Fibroblast of skin of right quadriceps (primary cell): ENCODE measurements around the gene MTUS2.

ENCODE experiments used
- DNase-seq: peaks from one replicate; pipeline ENCODE4 v3.0.0-alpha.2; 2013

Gene MTUS2

GRCh38 chr13:29493796-29494195 lies 673.7 kb downstream of the MTUS2 start:
- no peak for DNase-seq

GRCh38 chr13:29494520-29494919 lies 674.4 kb downstream of the MTUS2 start:
- DNase-seq = no peak

GRCh38 chr13:29496241-29496712 lies 676.1 kb downstream of the MTUS2 start:
- no peak for DNase-seq

GRCh38 chr13:29497137-29497654 lies 677.1 kb downstream of the MTUS2 start:
- peak; percentile 57 for DNase-seq

DNA sequence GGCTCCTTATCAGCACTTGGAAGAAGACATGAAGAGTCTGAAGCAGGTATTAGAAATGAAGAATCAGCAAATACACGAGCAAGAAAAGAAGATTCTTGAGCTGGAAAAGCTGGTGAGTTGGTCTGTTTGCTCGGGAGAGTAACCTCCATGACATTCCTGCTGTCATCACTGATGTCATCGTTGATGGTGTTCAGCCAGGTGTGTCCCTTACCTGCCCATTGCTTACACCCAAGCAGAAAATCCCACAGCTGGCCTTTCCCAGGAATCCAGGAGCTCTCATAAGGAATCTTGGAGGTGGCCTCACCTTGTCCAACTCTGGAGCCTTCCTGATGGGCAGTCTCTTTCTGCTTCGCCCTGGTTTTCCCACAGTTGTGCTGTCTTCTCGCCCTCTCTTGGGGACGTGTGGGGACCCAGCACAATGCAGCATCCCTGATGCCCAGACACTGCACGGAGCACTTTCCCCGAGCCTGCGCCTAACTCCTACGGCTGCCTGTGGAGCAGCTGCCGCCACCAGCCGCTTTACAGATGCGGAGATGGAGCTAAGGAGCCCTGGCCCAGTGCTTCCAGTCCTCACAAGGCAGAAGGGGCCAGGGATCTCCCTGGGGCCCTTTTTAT lies 678.4 kb downstream of the MTUS2 start:
- no peak for DNase-seq

- no peak for DNase-seq
These were observed 679.5 kb downstream of the MTUS2 start for GRCh38 chr13:29499506-29500165.

- no peak for DNase-seq
These were observed 680.2 kb downstream of the MTUS2 start for GRCh38 chr13:29500386-29500785.

- DNase-seq = no peak
These were observed 681.5 kb downstream of the MTUS2 start for GRCh38 chr13:29501674-29502073.

- DNase-seq = no peak
These were observed 682.4 kb downstream of the MTUS2 start for GRCh38 chr13:29502391-29503008.

- peak; percentile 30 for DNase-seq
These were observed 683.1 kb downstream of the MTUS2 start for GRCh38 chr13:29503041-29503837.

DNA sequence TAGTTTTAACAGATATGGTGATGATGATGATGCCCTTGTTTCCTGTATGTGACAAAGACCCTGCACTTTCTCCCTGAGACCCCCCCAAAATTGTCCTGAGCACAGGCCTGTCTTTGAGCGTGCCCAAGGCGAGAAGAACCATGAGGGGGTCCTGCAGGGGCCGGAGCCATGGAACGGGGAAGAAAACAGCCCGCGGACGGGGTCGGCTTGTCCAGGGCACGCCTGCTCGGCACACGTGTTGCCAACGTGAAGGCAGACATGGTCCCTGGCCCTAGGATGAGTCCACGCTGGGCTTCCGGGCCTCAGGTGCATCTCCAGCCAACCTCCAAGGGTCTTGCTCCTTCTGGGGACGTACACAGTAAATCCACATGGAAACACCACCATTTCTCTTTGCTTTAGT lies 684.6 kb downstream of the MTUS2 start:
- DNase-seq = no peak

DNA sequence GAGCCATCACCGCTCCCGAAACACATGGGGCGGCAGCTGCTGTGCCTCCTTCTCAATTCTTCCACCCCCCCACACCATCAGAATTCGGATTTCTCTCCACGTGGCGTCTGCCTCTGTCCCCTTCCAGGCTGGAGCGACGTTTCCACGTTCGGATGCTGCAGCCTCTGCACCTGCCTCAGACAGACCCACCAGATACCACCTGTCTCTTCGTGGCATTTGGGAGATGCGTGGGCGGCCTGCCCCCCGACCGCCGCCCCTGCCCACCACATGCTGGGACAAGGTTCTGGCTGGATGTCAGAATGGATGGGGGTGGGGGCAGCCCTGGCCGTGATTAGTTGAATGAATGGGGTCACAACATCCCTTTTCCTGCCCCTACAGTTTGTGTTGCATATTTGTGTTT lies 685.4 kb downstream of the MTUS2 start:
- no peak for DNase-seq

DNA sequence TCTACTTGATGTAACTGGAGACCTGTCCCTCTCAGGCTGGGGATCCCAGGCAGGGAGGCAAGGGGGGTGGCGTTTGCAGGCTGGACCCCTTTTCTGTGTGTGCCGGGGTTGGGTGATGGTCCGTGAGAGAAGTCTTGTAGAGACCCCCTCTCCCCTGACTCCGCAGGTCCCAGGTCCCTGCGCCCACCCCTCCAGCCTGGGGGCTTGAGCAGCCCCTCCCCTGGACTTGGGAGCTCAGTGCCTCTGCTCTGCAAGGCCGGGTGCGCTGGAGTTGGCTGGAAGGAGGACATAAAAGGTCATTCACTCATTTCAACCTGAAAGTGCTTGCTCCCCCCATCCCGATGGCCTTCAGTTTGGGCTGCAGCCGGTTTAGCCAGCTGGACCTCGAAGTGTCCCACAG lies 685.8 kb downstream of the MTUS2 start:
- no peak for DNase-seq

- no peak for DNase-seq
These were observed 687.2 kb downstream of the MTUS2 start for GRCh38 chr13:29507356-29507755.

- peak; percentile 76 for DNase-seq
These were observed 688.2 kb downstream of the MTUS2 start for GRCh38 chr13:29508130-29508875.

DNA sequence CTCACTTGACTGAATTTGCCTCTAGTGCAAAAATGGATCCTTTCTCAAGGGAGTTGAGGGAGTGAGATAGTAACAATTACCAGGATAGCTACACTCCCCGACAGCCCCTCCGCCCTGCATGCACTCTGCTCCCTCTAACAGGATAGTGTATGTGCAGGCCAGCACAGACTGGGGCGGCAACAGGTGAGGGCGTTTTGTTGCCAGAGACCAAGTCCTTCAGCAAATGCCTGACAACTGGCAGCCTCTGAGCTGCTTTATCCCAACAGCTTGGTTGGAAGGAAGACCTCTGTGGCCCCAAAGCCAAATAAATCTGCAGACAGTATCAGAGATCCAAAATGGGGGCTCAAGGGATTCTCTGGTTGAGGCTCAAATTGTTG lies 688.7 kb downstream of the MTUS2 start:
- DNase-seq = no peak

- DNase-seq = peak; percentile 42
These were observed 690.0 kb downstream of the MTUS2 start for GRCh38 chr13:29509999-29510589.

GRCh38 chr13:29510651-29511084 lies 690.5 kb downstream of the MTUS2 start:
- no peak for DNase-seq

- DNase-seq = no peak
These were observed 691.1 kb downstream of the MTUS2 start for GRCh38 chr13:29511106-29511796.

GRCh38 chr13:29511980-29512379 lies 691.8 kb downstream of the MTUS2 start:
- no peak for DNase-seq
